Stimulated activated CD8-positive, alpha-beta memory T cell treated with anti-CD3 and anti-CD28 coated beads, Interleukin-15, amount 100 ng/mL, for 48 hours (primary cell): Measurements from ENCODE around the gene GJA5.

Source experiments
- DNase-seq, 2 donors: peaks; one replicate each; pipeline ENCODE4 v3.0.0-alpha.2; 2020; ENCODE audit warnings: low read depth in 2 of 2

GJA5 gene

DNA sequence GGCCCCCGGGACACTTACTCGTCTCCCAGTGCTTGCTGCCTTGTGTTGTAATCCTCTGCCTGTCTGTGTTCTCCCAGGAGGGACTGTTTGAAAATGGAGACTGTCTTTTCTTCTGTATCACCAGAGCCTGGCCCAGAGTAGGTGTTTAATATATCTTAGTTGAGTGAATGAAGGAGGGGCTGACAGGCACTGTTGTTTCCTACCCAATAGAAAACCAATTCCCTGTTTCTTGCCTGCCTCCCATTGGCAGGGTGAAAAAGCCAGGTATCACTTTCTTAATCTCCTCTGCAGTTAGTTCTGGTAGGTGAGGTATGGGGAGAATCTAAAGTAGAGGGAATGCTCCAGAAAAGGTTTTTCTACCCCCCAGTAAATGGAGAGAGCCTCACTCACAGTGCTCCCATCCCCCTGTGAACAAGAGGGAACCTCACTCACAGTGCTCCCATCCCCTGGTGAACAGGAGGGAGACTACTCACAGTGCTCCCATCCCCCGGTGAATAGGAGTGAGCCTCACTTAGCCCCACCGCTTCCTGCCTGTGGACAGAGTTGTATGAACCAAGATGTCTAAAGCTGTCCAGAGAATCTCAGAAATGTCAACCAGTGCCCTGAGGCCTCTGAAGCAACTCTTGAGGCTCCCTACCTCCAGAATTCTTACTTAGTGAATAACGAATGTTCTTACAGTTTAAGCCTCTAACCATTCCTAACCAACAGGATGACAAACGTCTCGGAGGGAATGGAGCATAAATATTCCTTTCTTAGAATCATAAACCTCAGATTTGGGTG lies at the start of gene GJA5:
TSS of gene GJA5 (minus strand) at position 122 of the 780 bp plus-strand sequence. CDS start 1,364 bp downstream, outside the sequence.
- no peak for DNase-seq

DNA sequence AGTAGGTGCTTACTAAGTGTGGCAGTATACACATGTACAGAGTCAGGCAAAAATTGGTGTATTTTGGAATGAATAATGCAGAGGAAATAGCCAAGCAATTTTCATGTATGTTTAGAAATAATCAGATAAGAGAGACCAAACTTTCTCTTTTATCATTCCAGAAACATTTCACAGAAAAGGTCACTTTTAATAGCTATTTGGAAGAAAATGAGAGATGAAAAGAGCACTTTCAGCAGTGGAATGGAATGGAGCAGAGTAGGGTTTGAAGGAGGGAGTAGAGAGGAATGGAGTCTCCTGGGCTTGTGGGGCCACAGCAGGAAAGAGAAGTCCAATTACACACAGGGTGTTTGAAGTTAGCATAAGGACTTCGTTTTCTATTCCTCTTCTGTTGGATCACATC lies 48.8 kb upstream of the GJA5 start:
- no peak for DNase-seq

DNA sequence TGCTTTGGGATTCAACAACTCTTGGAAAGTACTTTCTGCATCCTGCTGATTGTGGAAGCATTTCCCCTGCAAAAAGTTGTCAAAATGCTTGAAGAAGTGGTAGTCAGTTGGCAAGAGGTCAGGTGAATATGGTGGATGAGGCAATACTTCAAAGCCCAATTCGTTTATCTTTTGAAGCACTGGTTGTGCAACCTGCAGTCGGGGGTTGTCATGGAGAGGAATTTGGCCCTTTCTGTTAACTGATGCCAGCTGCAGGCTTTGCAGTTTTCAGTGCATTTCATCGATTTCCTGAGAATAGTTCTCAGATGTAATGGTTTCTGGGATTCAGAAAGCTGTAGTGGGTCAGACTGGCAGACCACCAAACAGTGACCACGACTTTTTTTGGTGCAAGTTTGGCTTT lies 47.6 kb upstream of the GJA5 start:
- no peak for DNase-seq

DNA sequence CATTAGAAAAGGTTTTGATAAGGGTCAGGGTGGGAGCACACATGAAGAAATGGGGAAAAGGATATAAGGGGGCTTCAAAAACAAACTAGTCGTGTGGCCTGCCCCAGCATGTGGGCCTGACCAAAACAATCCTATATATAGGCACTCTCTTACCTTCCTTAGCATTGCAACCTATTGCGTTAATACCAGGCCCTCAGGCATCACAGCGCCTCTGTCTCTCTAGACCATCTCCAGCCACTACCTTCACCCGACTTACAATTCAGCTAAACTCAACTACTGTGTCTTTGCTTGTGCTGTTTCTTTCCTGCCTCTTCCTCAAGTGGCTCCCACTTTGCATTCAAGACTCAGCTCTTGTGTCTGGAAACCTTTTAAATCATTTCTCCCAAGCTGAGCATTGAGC lies 47.0 kb upstream of the GJA5 start:
- no peak for DNase-seq

DNA sequence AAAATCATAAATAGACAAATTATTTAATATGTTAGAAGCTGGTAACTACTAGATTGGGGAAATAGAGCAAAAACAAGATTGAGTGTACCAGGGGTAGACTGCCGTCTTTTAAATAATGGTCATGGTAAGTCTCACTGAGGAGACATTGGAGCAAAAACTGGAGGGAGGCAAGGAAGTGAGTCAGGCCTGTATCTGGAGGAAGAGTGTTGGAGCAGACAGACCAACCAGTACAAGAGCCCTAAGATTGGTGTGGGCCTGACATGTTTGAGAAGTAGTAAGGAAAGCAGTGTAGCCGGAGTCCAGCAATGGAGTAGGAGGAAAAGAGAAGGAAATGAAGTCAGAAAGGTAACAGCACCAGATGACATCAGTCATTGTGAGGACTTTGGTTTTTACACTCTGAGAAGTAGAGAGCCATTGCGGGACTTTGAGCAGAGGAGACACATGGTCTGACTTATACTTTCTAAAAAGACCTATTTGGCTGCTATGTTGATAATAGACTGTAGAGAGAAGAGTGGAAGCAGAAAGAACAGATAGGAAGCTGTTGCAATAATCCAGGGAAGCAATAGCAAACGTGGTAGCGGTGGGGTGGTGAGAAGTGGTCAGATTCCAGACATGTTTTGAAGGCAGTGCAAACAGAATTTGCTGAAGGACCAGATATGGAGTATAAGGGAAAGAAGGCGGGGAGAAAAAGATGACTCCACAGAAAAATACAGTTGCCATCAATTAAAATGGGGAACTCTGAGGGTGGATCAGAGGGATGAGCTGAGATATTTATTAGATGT lies 44.7 kb upstream of the GJA5 start:
- DNase-seq, result no peak

DNA sequence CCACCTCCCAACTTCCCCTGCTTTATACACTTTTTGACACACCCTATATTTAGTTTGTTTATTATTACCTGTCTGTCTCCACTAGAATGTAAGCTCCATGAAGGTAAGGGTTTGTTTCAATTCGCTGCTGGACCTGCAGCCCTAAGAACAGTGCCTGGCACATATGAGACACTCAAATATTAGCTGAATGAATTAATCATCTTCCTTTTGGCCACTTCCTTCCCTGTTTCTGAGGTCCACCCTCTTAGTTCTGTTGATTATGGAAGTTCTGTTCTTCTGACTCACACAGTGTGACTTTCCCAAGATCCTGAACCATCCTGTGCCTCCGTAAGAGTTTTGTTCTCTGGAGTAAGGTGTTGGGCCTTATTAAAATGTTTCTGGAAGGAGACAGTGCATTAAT lies 40.4 kb upstream of the GJA5 start:
- DNase-seq, result no peak

DNA sequence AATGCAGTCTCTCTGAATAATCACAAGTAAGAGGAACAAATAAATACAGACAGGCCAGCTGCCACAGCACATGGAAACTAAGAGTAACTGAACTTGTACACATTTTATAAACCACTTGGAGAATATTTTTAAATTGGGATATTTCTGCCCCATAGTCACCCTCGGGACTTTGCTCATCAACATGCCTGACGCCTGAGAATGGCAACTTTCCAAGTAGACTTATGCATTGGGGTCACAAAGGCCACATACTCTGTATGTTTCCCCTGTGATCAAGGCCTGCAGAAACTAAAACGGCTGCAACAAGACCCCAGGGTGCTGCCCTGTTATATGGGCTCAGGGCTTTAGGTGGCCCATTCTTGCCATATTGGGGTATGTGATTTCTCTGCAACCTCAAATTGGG lies 38.3 kb upstream of the GJA5 start:
- DNase-seq, result no peak

DNA sequence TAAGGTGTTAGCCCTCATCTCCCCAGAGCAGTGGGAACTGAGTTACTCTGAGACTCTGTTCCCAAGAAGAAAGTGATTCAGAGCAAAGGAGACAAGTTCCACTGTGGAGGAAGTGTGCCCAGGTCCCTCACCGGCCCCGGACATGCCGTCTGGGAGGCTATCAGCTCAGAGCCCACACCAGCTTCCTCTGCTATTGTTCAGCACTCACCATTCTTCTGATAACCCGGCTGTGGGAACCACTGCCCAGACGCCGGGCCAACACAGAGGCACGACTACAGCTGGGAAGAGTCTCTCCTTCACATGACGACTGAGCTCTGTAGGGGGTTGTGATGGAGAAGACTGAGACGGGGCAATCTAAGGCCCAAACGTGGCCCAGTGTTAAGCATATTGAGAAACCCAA lies 34.2 kb upstream of the GJA5 start:
- no peak for DNase-seq

DNA sequence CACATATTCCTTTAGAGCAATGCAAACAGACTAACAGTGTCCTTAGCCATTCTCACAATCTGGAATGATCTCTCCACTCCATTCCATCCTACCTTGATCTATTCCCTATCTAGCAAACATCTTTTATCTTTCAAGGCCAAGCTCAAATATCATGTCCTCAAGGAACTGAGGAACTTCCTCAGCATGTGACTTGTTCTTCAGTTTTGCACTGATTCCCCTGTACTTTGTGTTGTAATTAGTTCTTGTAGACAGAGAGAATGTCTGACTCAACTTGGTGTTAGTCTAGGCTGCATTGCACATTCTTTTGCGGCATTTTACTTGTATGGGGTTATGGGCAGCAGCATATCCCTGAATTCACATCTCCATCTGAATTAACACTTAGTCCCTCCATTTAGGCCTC lies 31.5 kb upstream of the GJA5 start:
- no peak for DNase-seq

DNA sequence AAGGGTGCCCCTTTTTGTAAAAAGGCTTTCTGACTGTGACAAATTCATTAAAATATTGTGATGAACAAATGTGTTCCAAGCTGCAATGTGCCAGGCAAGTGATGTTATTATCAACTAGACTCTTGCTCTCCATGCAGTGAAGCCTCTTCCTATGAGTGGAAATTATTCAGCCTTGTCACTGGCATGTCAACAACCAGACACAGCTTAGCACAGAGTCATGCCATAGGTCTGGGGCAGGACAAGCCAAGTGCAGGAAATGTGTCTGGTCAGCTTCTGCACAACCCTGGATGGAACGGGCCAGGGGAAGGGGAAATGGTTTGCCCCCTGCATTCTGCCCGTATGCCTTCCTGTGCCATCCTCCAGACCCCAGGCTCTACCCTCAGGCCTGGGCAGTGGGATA lies 27.4 kb upstream of the GJA5 start:
- DNase-seq, result no peak

DNA sequence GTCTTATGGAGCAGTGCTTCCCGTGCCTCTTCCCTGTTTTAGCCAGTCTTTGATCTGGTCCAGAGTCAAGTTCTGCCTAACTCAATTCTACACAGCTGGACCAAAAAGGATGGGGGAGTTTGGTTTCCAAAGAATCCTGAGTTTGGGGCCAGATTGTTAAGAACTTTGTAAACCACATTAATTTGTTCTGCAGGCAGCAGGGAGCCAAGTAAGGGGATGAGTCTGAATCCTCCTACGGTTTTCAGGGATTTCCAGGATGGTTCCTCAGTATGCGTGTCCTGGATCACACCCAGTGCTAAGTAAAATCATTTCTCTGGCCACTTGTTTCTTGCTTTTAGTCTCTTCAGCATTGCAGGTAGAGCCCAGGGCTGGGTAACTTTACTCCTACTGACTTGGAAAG lies 26.1 kb upstream of the GJA5 start:
- no peak for DNase-seq

DNA sequence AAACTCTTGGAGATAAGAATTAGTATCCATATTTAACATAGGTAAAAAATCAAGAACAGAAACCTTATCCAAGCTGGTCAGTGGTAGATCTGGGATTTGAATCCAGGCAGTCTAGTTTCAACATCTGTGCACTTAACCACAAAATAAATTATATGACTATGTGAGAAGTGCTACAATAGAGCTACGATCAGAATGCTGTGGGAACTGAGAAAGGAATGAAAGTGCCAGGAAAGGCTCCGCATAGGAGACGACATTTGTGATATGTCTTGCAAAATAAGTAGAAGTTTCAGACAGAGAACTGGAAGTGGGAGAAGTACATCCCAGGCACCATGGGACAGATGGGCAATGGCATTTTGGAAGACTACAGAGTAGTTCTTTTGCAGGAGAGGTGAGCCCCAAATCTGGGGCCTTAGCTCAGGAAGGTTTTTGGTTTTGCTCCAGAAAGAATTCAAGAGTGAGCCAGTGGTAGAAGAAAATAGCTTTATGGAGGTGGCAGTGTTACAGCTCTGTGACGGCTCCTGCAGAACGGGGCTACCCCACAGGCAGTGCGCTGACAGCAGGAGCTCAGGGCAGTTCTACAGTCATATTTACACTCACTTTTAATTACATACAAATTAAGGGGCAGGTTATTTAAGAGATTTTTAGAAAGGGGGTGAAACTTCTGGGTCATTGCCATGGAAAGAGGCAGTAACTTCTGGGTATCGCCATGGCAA lies 25.5 kb upstream of the GJA5 start:
- DNase-seq, result no peak

DNA sequence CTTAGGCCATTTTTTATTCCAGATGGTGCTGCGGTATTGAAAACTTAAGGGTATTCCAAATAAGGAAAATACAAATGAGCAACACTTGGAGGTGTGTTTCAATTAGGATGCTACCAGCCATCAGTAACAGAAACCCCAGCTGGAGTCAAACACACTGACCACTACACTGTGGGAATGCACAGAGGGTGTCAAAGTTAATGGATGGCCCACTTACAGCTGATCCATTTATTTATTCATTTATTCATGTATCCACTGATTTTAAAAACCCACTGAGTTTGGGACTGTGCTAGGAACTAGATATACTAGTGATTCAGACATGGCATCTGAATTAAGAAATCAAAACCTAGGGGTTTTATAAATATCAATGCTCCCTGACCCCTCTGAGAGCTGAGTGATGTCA lies 24.5 kb upstream of the GJA5 start:
- DNase-seq, result no peak

DNA sequence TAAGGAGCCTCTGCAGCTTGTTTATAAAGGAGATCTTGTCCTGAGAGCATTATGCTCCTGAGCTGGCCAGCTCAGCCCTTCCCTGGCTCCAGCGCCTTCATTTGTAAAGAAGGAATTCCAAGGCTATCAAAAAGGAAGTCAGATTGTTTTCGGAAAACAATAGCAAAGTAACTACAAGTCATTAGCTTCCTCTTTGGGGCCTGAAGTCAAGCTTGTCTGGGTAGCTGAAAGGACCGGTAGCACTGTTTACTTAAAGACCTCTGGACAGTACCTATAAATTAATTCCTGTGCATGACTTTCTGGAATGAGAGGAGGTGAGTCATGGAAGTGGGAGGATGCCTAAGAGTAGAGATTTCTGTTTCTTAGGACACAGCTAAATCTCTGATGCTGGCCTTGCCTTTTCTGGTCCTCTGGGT lies 20.7 kb upstream of the GJA5 start:
- no peak for DNase-seq

DNA sequence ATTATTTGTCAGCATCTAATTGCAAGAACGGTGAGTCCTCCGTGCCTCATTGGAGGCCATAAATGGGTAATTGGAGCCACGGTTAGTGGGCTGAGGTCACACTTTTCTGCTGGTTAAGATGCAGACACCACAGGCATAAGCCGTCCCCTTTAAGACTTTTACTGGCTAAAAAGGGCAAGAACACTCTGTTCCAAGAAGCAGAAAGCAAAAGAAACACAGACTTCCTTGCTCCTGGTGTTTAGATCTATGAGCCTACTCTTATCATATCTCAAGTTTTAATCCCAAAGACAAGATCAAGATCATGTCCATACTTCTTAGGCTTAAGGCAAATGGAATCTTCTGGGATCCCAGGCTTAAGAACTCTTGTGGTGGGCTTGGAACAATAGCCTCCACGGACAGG lies 17.3 kb upstream of the GJA5 start:
- no peak for DNase-seq

DNA sequence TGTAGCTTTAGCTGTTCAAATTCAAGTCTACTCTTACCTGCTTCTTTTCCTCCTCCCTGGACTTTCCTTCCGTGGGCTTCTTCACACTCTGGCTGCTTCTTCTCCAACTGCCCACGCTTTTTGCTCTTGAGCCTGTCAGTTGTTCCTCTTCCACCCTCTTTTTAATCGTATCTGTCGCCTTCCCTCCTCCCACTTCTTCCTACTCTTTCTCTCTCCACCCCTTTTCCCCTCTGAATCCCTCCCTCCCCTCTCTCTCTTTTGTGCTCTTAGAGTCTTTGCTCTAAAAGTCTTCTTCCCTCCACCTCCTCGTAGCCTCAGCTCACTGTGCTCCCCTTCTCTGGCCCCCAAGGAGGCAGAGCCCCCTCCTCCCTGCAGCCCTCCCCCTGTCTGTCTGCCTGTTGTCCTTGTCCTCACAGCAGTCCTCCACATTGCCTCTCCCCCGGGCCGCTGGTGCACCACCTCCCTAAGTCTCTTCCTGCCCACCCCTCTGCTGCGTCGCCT lies 12.9 kb upstream of the GJA5 start:
- no peak for DNase-seq

DNA sequence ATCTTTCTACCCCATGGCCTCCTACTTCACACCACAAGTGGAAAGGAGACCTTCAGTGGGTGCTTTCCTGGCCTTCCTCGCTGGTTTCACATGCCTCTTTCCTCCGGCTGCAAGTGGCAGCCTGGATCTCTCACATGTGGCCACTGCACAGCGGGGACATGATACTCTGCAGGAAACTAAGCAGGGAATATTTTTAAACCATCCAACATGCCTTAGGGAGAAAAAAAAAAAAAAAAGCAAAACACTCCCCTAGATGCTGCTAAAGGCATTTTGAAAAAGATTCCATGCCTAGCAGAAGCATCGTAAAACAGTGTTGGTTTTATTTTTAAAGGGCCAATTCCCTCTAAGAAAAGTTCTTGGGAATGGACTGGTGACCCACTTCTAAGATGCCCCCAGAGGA lies 12.2 kb upstream of the GJA5 start:
- no peak for DNase-seq

DNA sequence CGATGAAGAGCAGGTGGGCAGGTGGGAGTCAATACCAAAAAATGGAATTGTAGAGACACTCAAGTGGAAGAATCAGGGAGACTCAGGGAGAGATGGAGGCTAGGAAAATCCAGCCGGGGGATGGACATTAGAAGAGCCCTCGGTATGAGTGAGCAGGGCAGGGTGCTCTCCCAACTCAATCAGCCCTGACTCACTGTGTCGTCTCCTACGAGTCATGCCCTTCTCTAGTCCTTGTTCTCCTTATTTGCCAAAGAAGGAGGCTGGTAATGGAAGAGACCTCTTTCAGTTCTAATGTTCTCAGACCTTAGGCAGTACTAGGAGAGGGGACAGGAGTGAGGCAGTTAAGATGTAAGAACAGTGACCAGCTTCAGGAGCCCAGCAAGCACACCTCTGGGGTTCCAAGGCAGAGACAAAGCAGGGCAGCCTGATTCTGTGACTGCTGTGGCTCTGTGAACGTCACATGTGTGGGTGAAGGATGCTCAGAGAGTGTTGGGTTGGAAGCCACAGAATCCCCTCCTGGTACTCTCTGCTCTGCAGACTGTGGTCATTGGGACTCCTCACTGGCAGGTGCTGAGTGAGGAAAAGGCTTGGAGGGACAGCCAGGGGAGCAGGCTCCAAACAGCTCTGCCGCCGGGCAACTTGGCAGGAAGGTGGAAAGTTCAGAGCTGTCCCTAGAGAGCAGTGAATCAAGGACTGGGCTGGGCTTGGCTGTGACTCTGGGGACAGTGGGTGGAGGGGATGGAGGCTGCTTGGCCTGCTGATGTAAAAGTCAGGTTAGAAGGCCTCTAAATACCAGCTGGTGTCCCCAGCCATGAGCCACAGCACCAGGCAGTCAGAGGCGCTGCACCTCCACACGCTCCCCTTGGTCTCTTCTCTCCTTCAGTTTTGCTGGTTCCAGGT lies 11.1 kb upstream of the GJA5 start:
- DNase-seq, result no peak

DNA sequence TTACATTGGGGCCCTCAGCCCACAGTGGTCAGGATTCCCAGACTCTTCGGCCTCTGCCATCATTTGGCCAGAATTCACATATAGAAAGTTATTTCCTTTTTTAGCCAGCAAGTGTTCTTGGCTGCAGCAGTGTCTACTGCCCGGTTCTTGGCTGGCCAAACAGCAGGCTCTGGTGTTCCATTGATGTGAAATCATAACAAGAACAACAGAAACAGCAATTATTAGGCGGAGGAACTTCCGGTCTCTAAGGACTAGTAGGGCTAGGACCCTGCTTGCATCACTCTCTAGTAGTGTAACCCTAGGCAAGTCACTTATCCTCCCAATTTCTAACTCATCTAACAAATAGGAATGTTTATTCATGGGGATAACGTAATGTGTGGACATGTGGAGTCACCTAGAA lies 8.7 kb upstream of the GJA5 start:
- DNase-seq, result no peak

DNA sequence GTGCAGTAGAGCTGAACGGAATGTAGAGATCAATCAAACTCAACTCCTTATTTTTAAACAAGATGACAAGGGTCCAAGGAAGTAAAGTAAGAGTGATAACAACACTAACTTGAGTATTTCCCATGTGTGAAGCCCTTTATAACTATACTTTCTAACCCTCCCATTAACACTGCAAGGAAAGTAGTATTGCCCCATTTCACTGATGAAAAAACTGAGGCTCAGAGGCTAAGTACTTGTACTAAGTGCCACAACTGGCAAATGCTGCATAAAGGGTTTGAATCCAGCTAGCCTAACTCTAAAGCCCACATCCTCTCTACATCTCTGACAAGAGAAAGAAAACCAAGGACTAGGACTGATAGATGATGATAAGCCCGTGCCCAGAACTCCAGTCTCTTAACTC lies 8.2 kb upstream of the GJA5 start:
- no peak for DNase-seq

DNA sequence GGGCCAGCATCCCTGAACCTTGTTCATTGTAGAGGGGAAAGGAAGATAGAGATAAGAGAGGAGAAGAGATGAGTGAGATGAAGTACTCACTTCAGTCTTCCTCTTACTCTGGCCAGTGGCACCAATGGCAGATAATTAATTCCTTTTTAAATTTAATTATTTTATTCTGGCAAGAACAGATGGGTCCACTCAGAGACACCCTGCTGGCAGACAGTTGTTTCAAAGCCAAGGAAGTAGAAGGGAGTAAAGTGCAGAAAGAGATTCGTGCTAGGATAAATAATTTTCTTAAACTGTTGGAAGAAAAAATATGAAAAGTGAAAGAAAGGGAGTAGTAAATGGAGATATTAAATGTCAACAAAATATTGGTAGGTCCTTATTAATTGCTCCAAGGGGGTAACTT lies 7.7 kb upstream of the GJA5 start:
- DNase-seq, result no peak
